ENCODE data around the gene PLCB1. TPM values are rescaled to one million over a fixed set of nuclear protein-coding genes. Genes with fewer than 3 reads are reported as not detected.

The PLCB1 gene
- total RNA-seq, 6 experiments from 2014 or later: 17.2 to 25.7 (median 23.1) TPM

GRCh38 chr20:8654486-8654885 lies 522.4 kb downstream of the PLCB1 start:
- H3K4me3 Mint-ChIP-seq: no peak overlapping the region
- H3K27me3 Mint-ChIP-seq (ENCODE audit: insufficient read depth): no peaks in the 10 kb centered on the region
- H3K9me3 Mint-ChIP-seq: no peaks in the 10 kb centered on the region
- H3K4me1 Mint-ChIP-seq (ENCODE audit: low read depth): peaks cover 24% of the 10 kb centered on the region
- H3K27ac Mint-ChIP-seq: no peak overlapping the region
- TF ChIP-seq CTCF (IDR thresholded peaks at IDR 0.05): no peak
- no peak for DNase-seq
- H3K36me3 Mint-ChIP-seq (ENCODE audit: low read depth): peaks cover under 1% of the 10 kb centered on the region; the same call in 1 of the 2 replicates

GRCh38 chr20:8656335-8656734 lies 524.3 kb downstream of the PLCB1 start:
- no peak for TF ChIP-seq CTCF (IDR thresholded peaks at IDR 0.05)
- no peak overlapping the region for H3K4me3 Mint-ChIP-seq
- no peaks in the 10 kb centered on the region for H3K36me3 Mint-ChIP-seq (ENCODE audit: low read depth)
- no peak overlapping the region; the same call in 1 of the 2 replicates for H3K27ac Mint-ChIP-seq
- DNase-seq: no peak
- H3K27me3 Mint-ChIP-seq (ENCODE audit: insufficient read depth): no peaks in the 10 kb centered on the region
- no peaks in the 10 kb centered on the region for H3K9me3 Mint-ChIP-seq
- peaks cover 19% of the 10 kb centered on the region for H3K4me1 Mint-ChIP-seq (ENCODE audit: low read depth)

GRCh38 chr20:8657664-8658063 lies 525.6 kb downstream of the PLCB1 start:
- TF ChIP-seq CTCF (IDR thresholded peaks at IDR 0.05): no peak
- Mint-ChIP-seq H3K36me3 (ENCODE audit: low read depth) (no peaks in the 10 kb centered on the region), H3K27ac (no peak overlapping the region), H3K4me3 (no peak overlapping the region), H3K4me1 (ENCODE audit: low read depth) (peaks cover 5% of the 10 kb centered on the region), H3K27me3 (ENCODE audit: insufficient read depth) (no peaks in the 10 kb centered on the region), H3K9me3 (no peaks in the 10 kb centered on the region)
- DNase-seq: no peak

- H3K4me3 Mint-ChIP-seq: no peak overlapping the region
- H3K27me3 Mint-ChIP-seq (ENCODE audit: insufficient read depth): no peaks in the 10 kb centered on the region
- no peaks in the 10 kb centered on the region for H3K9me3 Mint-ChIP-seq
- no peak for TF ChIP-seq CTCF (IDR thresholded peaks at IDR 0.05)
- no peak for DNase-seq
- no peaks in the 10 kb centered on the region for H3K36me3 Mint-ChIP-seq (ENCODE audit: low read depth)
- peaks cover under 1% of the 10 kb centered on the region for H3K4me1 Mint-ChIP-seq (ENCODE audit: low read depth)
- H3K27ac Mint-ChIP-seq: no peak overlapping the region
Measured at GRCh38 chr20:8658103-8658502, 526.0 kb downstream of the PLCB1 start.

GRCh38 chr20:8661229-8661952 lies 529.3 kb downstream of the PLCB1 start:
- Mint-ChIP-seq H3K27ac (no peak overlapping the region), H3K9me3 (no peaks in the 10 kb centered on the region), H3K4me3 (no peak overlapping the region), H3K4me1 (ENCODE audit: low read depth) (peaks cover 5% of the 10 kb centered on the region; the same call in 1 of the 2 replicates), H3K27me3 (ENCODE audit: insufficient read depth) (no peaks in the 10 kb centered on the region), H3K36me3 (ENCODE audit: low read depth) (no peaks in the 10 kb centered on the region)
- no peak for TF ChIP-seq CTCF (IDR thresholded peaks at IDR 0.05)
- DNase-seq: no peak

Data from HFFc6 (cell line).